Uterus (tissue), 2 donors: ENCODE results near the gene PDK2.

Experiments used
- CTCF ChIP-seq, 4 experiments: fragments of 200-600 bp in 2 of 4; fragments of 450-650 bp in 2 of 4; sonication (generic) in 2 of 4; IDR thresholded peaks; one replicate each; pipeline ENCODE4 v1.5.1; 2016 to 2019; ENCODE audit warnings: antibody characterized with exemption in 4 of 4, mild to moderate bottlenecking in 2 of 4, moderate library complexity in 1 of 4
- POLR2A ChIP-seq, 2 donors: fragments of 450-650 bp; IDR thresholded peaks; one replicate each; pipeline ENCODE4 v1.6.1; 2016; ENCODE audit warnings: antibody characterized with exemption in 2 of 2, mild to moderate bottlenecking in 1 of 2, moderate library complexity in 1 of 2

DNA sequence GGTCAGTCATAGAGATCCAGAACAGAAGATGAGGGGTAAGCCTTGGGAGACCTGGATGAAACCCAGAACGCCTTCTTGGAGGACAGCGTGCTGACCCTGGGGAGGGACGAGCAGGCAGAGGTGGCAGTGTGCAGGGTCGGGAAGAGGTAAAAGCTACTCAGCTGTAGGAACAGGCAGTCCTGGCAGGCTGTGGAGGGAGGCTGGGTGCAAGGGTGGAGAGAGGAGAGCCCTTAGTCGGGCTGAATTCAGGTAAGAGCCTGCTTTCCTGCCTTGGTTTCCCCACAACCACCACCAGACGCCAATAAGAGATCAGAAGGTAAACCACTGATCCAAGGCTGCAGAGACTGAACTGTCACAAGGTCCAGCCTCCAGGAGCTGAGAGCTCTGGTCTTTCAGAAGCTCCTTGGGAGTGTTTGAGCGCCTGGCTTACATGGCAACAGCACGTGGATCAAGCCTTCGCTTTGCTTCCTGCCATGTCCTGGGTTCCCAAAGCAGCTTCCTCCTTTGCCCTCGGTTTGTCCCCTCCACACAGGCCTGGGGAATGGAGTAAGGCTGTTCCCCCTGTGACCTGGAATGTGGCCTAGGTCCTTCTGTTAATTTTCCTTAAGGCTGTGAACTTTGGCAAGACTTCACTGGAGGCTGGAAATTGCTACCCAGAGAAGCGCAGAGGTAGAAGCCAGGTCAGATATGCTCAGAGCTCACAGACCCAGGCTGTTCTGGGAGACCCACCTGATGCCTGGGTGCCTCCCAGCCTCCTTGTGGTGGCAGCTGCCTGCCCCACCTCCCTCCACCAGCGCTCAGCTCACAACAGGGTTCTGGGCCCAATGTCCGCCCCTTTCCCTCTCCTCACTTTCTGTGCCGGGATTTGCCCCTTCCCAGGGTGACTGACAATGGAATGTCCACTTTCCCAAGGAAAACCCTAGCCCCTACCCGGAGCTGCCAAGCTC is 3.9 kb upstream of the PDK2 start:
- TF ChIP-seq POLR2A (IDR thresholded peaks at IDR 0.05) (no peak), CTCF (IDR thresholded peaks at IDR 0.05) (no peak)
